Right lobe of liver (tissue), 6 donors: Measurements from ENCODE around the gene SLC25A12. TPM values are rescaled to one million over a fixed set of nuclear protein-coding genes. Genes with fewer than 3 reads are reported as not detected.
A peak's percentile ranks its signal among the peaks of the same experiment; 100 is the strongest.

Source experiments
- ATAC-seq, 4 donors: fragments of 200-7000 bp; cut with Tn5 transposase; one replicate each; pipeline ENCODE4 v1.9.1; 2020; ENCODE audit warnings: mild to moderate bottlenecking in 4 of 4, moderate library complexity in 4 of 4
- DNase-seq, 3 donors: peaks; one replicate each; pipeline ENCODE4 v3.0.0-alpha.2; 2020
- H3K27ac ChIP-seq, 3 donors: fragments of 200-600 bp; one replicate each; pipeline ENCODE4 v1.8.0; 2022
- H3K27me3 ChIP-seq, 2 donors: fragments of 200-600 bp; one replicate each; pipeline ENCODE4 v1.8.0; 2022
- H3K36me3 ChIP-seq, 4 donors: fragments of 200-600 bp; sonication (generic) in 1 of 4; one replicate each; pipeline versions ENCODE4 v1.5.1 to v1.8.0; 2017 to 2022; ENCODE audit warnings: control low read depth in 1 of 4
- H3K4me1 ChIP-seq, 4 donors: fragments of 200-600 bp; sonication (generic) in 1 of 4; one replicate each; pipeline versions ENCODE4 v1.5.1 to v1.8.0; 2017 to 2022; ENCODE audit warnings: control low read depth in 1 of 4
- H3K4me3 ChIP-seq, 3 donors: fragments of 200-600 bp; one replicate each; pipeline ENCODE4 v1.8.0; 2022
- H3K9me3 ChIP-seq, 4 donors: fragments of 200-600 bp; sonication (generic) in 1 of 4; one replicate each; pipeline versions ENCODE4 v1.5.1 to v1.8.0; 2017 to 2022; ENCODE audit warnings: control low read depth in 1 of 4
- POLR2A ChIP-seq: fragments of 450-650 bp; IDR thresholded peaks from one replicate; pipeline ENCODE4 v1.6.1; 2017; ENCODE audit warnings: antibody characterized with exemption, mild to moderate bottlenecking
- WGBS: methylation state at CpG from one replicate; pipeline ENCODE4 v1.1.6; 2018; ENCODE audit warnings: low coverage, low lambda C conversion rate; ENCODE audit not compliant: insufficient coverage; ENCODE audit errors: missing lambda C conversion rate; 5-methylcytosine and 5-hydroxymethylcytosine counted together
- intact Hi-C, 2 donors: fragments of 100-400 bp; cut with DNase I; formaldehyde crosslinking; loops; one replicate each; pipeline versions ENCODE4 v1.11.2 to v1.14.1; 2022
- total RNA-seq, 6 experiments: library from RNA; depleted of rRNA in 2 of 6; stranded (reverse); fragments of >200 nt in 2 of 6; fragmentation: NEBNext Ultra II Directional in 3 of 6; extraction: Animal tissue kit (Norgen Biotek cat#: 25700) in 3 of 6; gene quantifications; one replicate each; pipeline versions ENCODE4 v1.1.0 to v1.2.4, GENCODE V29; 2016 to 2023
- TF ChIP-seq, protein P1 (sequence below), 4 donors: fragments of 200-600 bp in 3 of 4; fragments of 450-650 bp in 1 of 4; IDR thresholded peaks; one replicate each; pipeline versions ENCODE4 v1.5.1 to v1.8.0; 2016 to 2022; ENCODE audit warnings: antibody characterized with exemption in 4 of 4, mild to moderate bottlenecking in 2 of 4
- donor health status: DM: no; HTN: yes; CAD: no.
- donor health status: DM: no; HTN: no; CAD: no.
- donor health status: DM: no; HTN: no; CAD: no.
- donor health status: DM: no; HTN: yes; CAD: no.
- donor health status: DM: no; HTN: yes; CAD: no.

The SLC25A12 gene
- total RNA-seq, 6 experiments from 2014 or later: 0.74 to 1.6 (median 1.1) TPM

DNA sequence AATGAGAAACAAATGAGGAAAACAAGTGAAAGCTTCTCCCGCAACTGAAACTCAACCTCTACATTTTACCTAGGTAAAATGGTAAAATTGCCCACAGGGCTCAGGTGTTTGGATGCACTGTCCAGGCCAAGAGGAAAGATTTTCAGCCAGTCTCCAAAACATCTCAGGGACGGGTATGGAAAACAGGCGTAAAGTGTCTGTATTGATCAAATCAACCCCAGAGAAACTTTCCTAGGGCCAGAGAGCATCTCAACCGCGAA is 27.9 kb upstream of the SLC25A12 start:
- Histone ChIP-seq H3K27me3 (no peaks in the 10 kb centered on the region), H3K9me3 (no peaks in the 10 kb centered on the region), H3K27ac (peak overlapping the region in 2 of 3 donors; percentile 40 to 79), H3K36me3 (no peaks in the 10 kb centered on the region), H3K4me3 (peak overlapping the region; percentile 82 to 84 (median 84)), H3K4me1 (peaks cover 0 to 9% (median 2%) of the 10 kb centered on the region in 4 donors)
- no peak for DNase-seq
- no peak for ATAC-seq
- TF ChIP-seq POLR2A: no peak
- TF ChIP-seq, protein P1, sequence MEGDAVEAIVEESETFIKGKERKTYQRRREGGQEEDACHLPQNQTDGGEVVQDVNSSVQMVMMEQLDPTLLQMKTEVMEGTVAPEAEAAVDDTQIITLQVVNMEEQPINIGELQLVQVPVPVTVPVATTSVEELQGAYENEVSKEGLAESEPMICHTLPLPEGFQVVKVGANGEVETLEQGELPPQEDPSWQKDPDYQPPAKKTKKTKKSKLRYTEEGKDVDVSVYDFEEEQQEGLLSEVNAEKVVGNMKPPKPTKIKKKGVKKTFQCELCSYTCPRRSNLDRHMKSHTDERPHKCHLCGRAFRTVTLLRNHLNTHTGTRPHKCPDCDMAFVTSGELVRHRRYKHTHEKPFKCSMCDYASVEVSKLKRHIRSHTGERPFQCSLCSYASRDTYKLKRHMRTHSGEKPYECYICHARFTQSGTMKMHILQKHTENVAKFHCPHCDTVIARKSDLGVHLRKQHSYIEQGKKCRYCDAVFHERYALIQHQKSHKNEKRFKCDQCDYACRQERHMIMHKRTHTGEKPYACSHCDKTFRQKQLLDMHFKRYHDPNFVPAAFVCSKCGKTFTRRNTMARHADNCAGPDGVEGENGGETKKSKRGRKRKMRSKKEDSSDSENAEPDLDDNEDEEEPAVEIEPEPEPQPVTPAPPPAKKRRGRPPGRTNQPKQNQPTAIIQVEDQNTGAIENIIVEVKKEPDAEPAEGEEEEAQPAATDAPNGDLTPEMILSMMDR (IDR thresholded peaks at IDR 0.05): no peak
- 19% methylated on average over 3 of the region's 5 CpGs for WGBS
- intact Hi-C loops: no loop called here

DNA sequence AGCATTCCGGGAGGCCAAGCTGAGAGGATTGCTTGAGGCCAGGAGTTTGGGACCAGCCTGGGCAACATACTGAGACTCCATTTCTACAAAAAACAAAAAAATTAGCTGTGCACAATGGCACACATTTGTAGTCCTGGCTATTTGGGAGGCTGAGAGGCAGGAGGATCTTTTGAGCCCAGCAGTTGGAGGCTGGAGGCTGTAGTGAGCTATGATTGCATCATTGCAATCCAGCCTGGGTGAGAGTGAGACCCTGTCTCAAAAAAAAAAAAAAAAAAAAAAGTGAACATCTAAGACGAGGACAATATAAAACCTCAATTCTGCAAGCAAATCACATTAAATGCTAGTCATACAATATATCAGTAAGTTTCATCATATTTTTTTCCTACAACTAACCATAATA is 25.4 kb upstream of the SLC25A12 start:
- WGBS: 68% methylated on average over 2 of the region's 2 CpGs

DNA sequence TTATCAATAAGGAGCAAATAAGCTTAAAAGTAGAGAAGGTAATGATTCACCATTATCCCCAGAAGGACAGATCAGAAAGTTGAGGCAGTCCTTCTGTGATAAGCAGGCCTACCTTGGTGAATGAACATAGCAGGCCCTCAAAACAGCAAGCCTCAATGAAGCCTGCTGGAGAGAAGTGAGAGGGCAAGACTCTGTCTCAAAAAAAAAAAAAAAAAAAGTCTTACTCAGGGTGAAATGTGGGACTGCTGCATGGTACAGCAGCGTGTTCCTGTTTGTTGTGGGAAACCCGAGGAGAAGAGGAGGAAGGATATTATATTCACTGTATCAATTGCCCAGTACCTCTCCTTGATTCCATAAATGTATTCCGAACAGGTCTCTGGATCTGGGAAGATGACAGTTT is 19.5 kb upstream of the SLC25A12 start:
- Histone ChIP-seq H3K27ac (no peak overlapping the region), H3K9me3 (no peaks in the 10 kb centered on the region), H3K27me3 (no peaks in the 10 kb centered on the region), H3K36me3 (no peaks in the 10 kb centered on the region), H3K4me1 (no peaks in the 10 kb centered on the region), H3K4me3 (no peak overlapping the region)
- intact Hi-C loops: no loop called here
- TF ChIP-seq, protein P1 (IDR thresholded peaks at IDR 0.05): no peak
- TF ChIP-seq POLR2A: no peak
- 100% methylated on average over 1 of the region's 3 CpGs for WGBS
- no peak for ATAC-seq
- no peak for DNase-seq

More for the DNA sequence above, 25.4 kb upstream of the SLC25A12 start:
- no peak overlapping the region for H3K4me3 ChIP-seq
- H3K4me1 ChIP-seq: peaks cover 0 to 9% (median 2%) of the 10 kb centered on the region in 4 donors
- intact Hi-C loops: no loop called here
- no peaks in the 10 kb centered on the region for H3K9me3 ChIP-seq
- ATAC-seq: no peak
- no peaks in the 10 kb centered on the region for H3K36me3 ChIP-seq
- DNase-seq: no peak
- no peak overlapping the region for H3K27ac ChIP-seq
- TF ChIP-seq, protein P1 (IDR thresholded peaks at IDR 0.05): no peak
- no peak for TF ChIP-seq POLR2A
- no peaks in the 10 kb centered on the region for H3K27me3 ChIP-seq

DNA sequence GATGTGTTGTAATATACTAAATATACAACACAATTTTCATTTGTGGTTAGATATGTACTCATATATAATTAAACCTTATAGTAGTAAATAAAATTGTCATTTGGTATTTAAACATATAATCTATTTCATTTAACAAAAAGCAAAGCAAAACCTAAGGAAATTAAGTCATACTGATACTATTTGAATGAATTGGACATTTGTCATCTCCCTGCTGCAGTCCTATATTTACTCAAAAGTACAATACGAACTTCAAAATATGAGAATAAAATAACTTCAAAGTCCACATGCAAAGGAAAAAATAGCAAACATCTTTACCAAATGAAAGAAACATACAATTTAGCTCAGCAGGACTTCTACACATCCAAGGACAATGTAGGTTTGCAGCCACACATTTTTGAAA is 16.4 kb upstream of the SLC25A12 start:
- Histone ChIP-seq H3K27ac (no peak overlapping the region), H3K36me3 (no peaks in the 10 kb centered on the region), H3K4me1 (no peaks in the 10 kb centered on the region), H3K9me3 (no peaks in the 10 kb centered on the region), H3K4me3 (no peak overlapping the region), H3K27me3 (no peaks in the 10 kb centered on the region)
- WGBS: 25% methylated on average over 1 of the region's 1 CpG
- intact Hi-C loops: no loop called here
- ATAC-seq (no peak), DNase-seq (no peak)
- TF ChIP-seq POLR2A: no peak
- TF ChIP-seq, protein P1 (IDR thresholded peaks at IDR 0.05): no peak

DNA sequence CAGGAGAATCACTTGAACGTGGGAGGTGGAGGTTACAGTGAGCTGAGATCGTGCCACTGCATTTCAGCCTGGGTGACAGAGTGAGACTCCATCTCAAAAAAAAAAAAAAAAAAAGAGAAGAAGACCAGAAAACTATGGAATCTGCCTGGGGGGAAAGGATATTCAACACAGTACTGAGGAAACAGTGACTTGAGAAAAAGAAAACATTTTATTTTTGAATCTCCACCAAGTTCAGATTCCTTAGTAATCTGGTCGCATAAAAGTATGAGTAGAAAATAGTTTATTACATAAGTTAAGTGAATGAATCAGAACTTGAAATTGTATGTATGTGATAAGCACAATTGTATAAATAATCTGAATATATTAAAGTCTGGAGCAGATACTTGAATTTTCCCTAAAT is 15.2 kb upstream of the SLC25A12 start:
- intact Hi-C loops: no loop called here
- Histone ChIP-seq H3K36me3 (no peaks in the 10 kb centered on the region), H3K9me3 (no peaks in the 10 kb centered on the region), H3K27ac (no peak overlapping the region), H3K27me3 (no peaks in the 10 kb centered on the region), H3K4me3 (no peak overlapping the region), H3K4me1 (no peaks in the 10 kb centered on the region)
- ATAC-seq: no peak
- DNase-seq: no peak
- 86% methylated on average over 1 of the region's 3 CpGs for WGBS
- TF ChIP-seq, protein P1 (IDR thresholded peaks at IDR 0.05): no peak
- no peak for TF ChIP-seq POLR2A
